Measurements from ENCODE around the gene ITPKC.
"Not testable (repeated sequence)": the region's sequence is repeated elsewhere in the genome, so short reads cannot be mapped to it uniquely, and the experiment has no call there.

ITPKC gene

DNA sequence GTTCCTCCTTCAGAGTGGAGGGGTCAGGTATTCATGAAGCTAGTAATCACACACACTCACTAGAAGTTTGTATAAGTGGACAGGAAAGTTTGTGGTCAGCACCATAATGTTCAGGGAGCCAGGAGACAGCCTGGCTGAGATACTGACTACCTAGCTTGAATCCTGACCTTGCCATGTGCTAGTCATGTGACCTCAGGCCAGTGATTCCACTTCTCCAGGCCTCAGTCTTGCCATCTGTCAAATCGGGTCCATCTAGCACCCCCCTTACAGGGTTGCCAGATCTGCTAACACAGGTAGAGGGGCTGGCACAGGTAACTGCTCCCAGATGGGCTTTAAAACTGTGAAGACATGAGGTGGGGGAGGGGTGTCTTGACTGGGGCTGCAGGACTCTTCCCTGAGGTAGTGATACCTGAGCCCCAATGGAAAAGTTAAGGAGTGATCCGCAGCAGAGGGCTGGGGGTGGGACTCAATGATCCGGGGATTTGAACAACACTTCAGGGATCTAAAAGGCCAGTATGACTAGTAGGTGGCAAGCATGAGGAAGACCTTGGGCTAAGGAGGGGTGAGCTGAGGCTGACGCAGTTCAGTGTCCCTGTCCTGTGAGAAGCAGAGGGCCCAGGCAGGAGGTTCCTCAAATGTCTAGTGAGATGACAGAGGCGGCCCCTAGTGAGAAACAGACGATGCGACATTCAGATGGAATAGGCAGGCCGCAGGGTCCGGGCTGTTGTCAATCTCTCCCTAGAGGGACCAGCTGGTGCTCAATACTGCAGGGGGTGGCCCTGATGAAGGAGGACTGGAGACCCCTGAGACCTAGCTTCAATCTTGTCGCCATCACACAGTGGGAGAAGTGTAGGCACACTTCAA is 24.8 kb downstream of the ITPKC start:
- DNase-seq (ENCODE audit: low spot score) = no peak

- DNase-seq (ENCODE audit: low spot score) = no peak
Measured at GRCh38 chr19:40742477-40742876, 25.6 kb downstream of the ITPKC start.

- DNase-seq (ENCODE audit: low spot score) = no peak
Measured at GRCh38 chr19:40742886-40743285, 26.0 kb downstream of the ITPKC start.

DNA sequence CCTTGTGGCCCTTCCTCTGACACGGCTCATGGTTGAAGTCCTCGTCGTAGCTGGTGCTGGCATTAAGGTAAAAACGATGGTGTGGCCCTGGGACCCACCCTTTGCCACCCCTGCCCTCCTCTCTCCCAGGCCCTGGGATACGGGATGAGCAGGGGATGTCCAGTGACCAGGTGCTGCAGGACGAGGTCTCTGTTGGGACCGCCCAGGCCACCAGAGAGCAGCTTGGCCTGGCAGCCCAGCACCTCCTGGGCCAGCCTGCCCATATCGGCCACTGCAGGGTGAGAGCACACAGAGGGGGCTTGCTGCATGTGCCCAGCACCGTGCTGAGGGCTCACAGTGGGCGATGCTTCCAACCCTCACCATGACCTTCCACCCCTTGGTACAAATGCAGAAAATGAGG is 27.0 kb downstream of the ITPKC start:
- DNase-seq (ENCODE audit: low spot score) = no peak

- no peak for DNase-seq (ENCODE audit: low spot score)
Measured at GRCh38 chr19:40744554-40745401, 27.9 kb downstream of the ITPKC start.

GRCh38 chr19:40745402-40745780 is 28.5 kb downstream of the ITPKC start:
- no peak for DNase-seq (ENCODE audit: low spot score)

DNA sequence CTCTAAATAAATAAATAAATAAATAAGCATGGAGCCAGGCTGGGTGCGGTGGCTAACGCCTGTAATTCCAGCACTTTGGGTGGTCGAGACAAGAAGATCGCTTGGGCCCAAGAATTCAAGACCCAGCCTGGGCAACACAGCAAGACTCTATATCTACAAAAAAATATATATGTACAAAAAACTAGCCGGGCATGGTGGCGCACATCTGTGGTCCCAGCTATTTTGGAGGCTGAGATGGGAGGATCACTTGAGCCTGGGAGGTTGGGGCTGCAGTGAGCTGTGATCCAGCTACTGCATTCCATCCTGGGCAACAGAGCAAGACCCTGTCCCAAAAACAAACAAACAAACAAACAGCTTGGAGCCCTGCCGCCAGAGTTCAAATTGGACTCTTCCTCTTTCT is 30.6 kb downstream of the ITPKC start:
- no peak for DNase-seq (ENCODE audit: low spot score)

- DNase-seq (ENCODE audit: low spot score) = peak; percentile 99
Measured at GRCh38 chr19:40750058-40750873, 33.4 kb downstream of the ITPKC start, which contains the start of gene ACTMAP. Gene ACTMAP (minus strand): TSS chr19:40750477. CDS start chr19:40749803, 674 bp downstream.

DNA sequence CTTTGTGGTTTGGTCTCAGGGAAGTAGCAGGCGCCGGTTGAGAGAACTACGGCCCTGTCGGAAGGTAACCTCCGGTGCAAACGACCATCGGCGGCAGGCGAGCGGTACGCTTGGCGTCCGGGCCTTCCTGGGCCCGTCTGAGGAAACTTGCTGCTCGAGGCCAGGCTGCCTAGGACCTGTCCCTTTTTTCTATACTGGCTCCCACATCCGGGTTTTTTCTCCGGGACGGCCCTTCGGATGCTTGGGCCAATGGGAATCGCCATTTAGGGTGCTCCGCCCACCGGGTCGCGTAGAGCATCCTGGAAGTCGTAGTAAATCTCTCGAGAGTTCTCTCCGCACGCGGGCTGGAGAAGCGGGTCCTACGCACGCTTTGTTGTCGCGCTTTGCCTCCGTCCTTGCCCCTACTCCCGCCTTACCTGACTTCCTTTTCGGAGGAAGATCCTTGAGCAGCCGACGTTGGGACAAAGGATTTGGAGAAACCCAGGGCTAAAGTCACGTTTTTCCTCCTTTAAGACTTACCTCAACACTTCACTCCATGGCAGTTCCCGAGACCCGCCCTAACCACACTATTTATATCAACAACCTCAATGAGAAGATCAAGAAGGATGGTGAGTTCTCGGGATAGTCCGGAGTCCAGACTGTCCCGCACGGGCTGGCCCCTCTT is 34.1 kb downstream of the ITPKC start, which contains the start of gene SNRPA:
Gene SNRPA, plus strand, starts transcription at position 330 of the 664 bp plus-strand sequence. Its CDS starts 206 bp downstream, at position 536.
- DNase-seq (ENCODE audit: low spot score) = peak; percentile 99

GRCh38 chr19:40752257-40752781 is 35.4 kb downstream of the ITPKC start:
- DNase-seq (ENCODE audit: low spot score) = no peak

DNA sequence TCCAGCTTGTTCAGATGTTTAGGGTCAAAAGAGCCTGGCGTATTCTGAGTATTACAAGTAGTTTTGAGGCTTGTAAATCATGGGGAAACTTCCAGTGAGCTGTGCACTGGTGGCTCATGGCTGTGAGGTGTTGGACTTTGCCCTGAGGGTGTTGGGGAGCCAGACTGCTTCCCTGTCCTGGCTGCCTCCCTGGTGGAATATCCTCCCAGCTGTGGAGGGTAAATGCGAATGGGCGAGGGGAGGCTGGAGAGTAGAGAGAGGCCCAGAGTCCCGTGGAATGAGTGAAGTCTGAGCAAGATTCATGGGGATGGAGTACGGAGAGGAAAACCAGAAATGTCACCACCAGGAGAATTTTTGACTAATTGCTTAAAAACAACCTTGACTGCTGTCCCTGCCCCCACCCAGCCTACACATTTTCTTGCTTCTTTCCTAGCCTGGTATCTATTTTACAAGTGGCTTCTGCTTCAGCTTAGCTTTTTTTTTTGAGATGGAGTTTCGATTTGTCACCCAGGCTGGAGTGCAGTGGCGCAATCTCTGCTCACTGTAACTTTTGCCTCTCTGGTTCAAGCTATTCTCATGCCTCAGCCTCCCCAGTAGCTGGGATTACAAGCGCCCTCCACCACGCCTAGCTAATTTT is 37.8 kb downstream of the ITPKC start:
- no peak for DNase-seq (ENCODE audit: low spot score)

- DNase-seq (ENCODE audit: low spot score) = no peak
Measured at GRCh38 chr19:40755248-40755624, 38.3 kb downstream of the ITPKC start.

- DNase-seq (ENCODE audit: low spot score) = no peak
Measured at GRCh38 chr19:40755791-40756190, 38.9 kb downstream of the ITPKC start.

DNA sequence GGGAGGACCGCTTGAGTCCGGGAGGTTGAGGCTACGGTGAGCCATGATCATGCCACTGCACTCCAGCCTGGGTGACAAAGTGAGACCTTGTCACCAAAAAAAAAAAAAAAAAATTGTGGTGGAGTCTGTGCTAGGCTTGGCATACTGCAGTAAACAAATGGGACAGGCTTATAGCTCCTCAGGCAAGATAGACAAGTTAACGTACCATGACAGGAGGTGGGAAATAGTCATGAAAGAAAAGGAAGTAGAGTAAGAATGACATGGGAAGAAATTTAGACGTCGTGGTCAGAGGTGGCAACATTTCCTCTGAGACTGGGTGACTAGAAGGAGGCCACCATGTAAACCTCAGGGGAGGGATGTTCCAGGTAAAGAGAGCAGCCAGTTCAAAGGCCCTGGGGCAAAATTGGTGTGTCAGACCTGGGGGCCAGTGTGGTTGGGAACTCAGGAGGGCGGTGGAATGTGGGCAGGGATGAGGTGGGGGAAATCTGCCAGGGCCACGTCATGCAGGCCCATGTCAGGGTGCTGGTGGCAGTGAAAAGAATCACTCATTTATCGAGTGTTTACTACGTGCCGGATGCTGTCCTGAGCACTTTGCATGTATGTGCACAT is 39.7 kb downstream of the ITPKC start:
- DNase-seq (ENCODE audit: low spot score) = no peak

- DNase-seq (ENCODE audit: low spot score) = no peak
Measured at GRCh38 chr19:40758491-40758890, 41.6 kb downstream of the ITPKC start.

- DNase-seq (ENCODE audit: low spot score) = no peak
Measured at GRCh38 chr19:40759352-40759751, 42.4 kb downstream of the ITPKC start.

DNA sequence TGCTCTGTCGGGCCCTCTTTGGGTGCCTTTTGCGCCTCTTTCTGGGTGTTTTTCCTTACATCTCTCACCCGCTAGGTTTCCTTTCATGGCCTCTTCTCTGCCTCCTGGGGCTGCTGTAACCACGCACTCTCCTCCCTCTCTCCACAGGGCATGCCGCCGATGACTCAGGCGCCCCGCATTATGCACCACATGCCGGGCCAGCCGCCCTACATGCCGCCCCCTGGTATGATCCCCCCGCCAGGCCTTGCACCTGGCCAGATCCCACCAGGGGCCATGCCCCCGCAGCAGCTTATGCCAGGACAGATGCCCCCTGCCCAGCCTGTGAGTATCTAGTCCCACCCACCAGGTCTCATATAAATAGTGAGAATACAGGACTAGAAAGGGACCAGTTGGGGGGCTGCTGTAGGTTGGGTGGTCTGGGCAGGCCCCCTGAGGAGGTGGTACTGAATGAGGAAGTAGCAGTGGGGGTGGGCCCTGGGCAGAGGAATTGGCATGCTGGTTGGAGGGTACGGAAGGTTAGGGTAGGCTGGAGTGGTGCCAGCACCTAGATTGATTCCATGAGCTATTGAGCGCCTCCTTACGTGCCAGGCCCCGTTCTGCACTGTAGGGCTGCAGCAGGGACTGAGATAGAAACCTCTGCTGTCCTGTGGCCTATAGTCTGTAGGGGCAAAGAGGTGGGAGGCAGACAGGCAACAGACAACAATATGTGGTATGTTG is 46.0 kb downstream of the ITPKC start:
- no peak for DNase-seq (ENCODE audit: low spot score)

GRCh38 chr19:40763526-40763925 is 46.6 kb downstream of the ITPKC start:
- no peak for DNase-seq (ENCODE audit: low spot score)

DNA sequence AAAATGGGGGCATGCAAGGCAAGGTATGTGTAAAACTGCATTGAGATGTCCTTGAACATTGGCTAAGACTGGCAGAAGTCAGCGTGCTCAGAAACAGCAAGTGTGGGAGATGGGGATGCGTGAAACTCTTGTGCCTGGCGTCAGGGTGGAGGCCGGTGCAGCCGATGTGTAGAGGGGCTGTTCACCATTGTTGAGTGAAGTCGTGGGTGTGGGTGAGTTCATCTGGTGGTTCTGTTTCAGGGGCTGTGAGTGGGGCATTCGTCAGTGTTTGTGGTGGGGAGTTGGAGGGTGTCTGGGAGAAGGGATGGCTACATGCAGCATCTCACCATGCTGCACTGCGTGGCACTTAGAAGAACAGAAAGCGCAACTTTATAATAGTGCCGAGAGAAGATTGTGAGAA is 47.1 kb downstream of the ITPKC start:
- no peak for DNase-seq (ENCODE audit: low spot score)

DNA sequence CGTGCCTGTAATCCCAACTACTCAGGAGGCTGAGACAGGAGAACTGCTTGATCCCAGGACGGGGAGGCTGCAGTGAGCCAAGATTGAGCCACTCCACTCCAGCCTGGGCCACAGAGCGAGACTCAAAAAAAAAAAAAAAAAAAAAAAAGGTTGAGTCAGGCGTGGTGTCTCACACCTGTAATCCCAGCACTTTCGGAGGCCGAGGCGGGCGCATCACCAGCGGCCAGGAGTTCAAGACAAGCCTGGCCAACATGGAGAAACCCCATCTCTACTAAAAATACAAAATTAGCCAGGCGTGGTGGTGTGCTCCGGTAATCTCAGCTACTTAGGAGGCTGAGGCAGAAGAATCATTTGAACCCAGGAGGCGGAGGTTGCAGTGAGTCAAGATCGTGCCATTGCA is 49.5 kb downstream of the ITPKC start:
- not testable (repeated sequence) for DNase-seq (ENCODE audit: low spot score)
